ENCODE data around the gene TMCC3. TPM values are rescaled to one million over a fixed set of nuclear protein-coding genes. Genes with fewer than 3 reads are reported as not detected.

The TMCC3 gene
- total RNA-seq, 4 donors from 2014 or later, result 9.0 to 16.1 (median 14.6) TPM

DNA sequence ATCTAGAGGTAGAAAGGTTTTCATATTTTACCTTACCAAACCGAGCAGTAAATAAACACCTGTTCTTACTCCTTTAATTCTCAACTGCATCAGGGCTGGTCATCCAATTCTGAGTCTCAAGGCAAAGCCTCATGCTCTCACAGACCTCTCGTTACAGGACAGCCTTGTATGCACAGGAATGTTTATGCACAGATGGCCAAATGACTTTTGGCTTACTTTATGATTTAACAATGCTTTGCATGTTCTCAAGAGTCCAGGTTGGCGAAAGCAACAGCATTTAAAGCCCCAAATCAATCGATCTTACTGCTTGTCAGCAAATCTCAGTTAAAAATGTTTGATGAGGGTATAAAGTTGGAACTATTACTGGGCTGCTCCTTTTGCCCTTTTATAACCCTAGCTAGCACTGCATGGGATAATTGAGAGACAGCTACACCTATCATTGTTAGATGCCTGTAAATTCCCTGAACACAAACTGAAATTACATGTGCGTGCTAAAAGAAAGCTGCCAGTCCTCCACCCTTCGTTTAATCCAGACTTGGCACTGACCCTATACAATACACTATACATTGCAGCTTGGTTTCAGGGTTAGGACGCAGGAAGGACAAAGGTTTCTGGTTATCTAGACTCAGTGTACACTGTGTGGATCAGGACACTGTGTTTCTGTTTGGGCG lies 63.6 kb downstream of the TMCC3 start:
- H3K4me1 ChIP-seq, result peaks cover 0 to 26% (median 16%) of the 10 kb centered on the region in 4 donors
- H3K4me3 ChIP-seq, result no peak overlapping the region
- no peaks in the 10 kb centered on the region for H3K9me3 ChIP-seq
- H3K36me3 ChIP-seq, result peaks cover 0 to 7% (median 0%) of the 10 kb centered on the region in 3 donors
- TF ChIP-seq, protein P1, sequence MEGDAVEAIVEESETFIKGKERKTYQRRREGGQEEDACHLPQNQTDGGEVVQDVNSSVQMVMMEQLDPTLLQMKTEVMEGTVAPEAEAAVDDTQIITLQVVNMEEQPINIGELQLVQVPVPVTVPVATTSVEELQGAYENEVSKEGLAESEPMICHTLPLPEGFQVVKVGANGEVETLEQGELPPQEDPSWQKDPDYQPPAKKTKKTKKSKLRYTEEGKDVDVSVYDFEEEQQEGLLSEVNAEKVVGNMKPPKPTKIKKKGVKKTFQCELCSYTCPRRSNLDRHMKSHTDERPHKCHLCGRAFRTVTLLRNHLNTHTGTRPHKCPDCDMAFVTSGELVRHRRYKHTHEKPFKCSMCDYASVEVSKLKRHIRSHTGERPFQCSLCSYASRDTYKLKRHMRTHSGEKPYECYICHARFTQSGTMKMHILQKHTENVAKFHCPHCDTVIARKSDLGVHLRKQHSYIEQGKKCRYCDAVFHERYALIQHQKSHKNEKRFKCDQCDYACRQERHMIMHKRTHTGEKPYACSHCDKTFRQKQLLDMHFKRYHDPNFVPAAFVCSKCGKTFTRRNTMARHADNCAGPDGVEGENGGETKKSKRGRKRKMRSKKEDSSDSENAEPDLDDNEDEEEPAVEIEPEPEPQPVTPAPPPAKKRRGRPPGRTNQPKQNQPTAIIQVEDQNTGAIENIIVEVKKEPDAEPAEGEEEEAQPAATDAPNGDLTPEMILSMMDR (IDR thresholded peaks at IDR 0.05), result no peak
- TF ChIP-seq POLR2A (IDR thresholded peaks at IDR 0.05) (no peak), EP300 (IDR thresholded peaks at IDR 0.05) (no peak)
- DNase-seq (ENCODE audit: low spot score in 2 of 2), result no peak
- H3K27ac ChIP-seq, result peak overlapping the region in 1 of 4 donors; percentile 64
- no peaks in the 10 kb centered on the region for H3K27me3 ChIP-seq
- WGBS, 2 donors, result 47 to 62% methylated on average over 8 of the region's 8 CpGs

DNA sequence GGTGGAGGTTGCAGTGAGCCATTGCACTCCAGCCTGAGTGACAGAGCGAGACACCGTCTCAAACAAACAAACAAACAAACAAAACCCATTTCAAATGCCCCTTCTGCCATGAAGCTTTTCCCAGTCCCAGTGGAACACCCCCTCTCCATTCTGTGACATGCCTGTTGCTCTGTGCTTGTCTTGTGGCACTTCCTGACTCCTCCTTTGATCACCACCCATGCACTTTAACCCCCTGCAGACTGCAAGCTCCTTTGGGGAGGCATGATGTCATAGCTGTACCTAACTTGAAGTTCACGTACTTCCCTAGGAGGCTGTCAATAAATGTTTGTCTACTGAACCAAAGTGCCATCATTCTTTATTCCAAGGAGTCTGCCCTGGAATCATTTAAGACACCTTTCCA lies 64.7 kb downstream of the TMCC3 start:
- no peak for DNase-seq (ENCODE audit: low spot score in 2 of 2)
- Histone ChIP-seq H3K27me3 (no peaks in the 10 kb centered on the region), H3K4me3 (no peak overlapping the region), H3K36me3 (peaks cover 0 to 17% (median 0%) of the 10 kb centered on the region in 3 donors), H3K9me3 (no peaks in the 10 kb centered on the region), H3K27ac (no peak overlapping the region), H3K4me1 (peaks cover 0 to 26% (median 16%) of the 10 kb centered on the region in 4 donors)
- 74 to 82% methylated on average over 3 of the region's 3 CpGs for WGBS, 2 donors
- TF ChIP-seq EP300 (IDR thresholded peaks at IDR 0.05) (no peak), POLR2A (IDR thresholded peaks at IDR 0.05) (no peak)
- TF ChIP-seq, protein P1 (IDR thresholded peaks at IDR 0.05), result no peak

DNA sequence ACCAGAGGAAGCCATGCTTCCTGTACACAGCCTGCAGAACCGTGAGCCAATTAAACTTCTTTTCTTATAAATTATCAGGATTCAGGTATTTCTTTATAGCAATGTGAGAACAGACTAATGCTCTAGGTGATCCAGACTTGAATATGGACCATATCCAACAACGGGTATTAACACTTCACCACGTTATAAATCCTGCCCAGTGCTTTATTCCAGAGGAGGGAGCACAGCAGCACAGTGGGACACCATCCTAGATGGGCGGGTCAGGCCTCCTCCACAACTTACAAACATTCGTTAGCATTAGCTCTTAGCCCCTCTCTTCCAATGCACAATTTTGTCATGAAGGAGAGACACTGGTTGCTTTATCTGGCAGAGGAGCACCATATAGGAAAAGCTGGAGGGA lies 66.0 kb downstream of the TMCC3 start:
- WGBS, 2 donors, result 77 to 78% methylated on average over 5 of the region's 5 CpGs
- H3K4me1 ChIP-seq, result peaks cover 0 to 26% (median 16%) of the 10 kb centered on the region in 4 donors
- H3K4me3 ChIP-seq, result no peak overlapping the region
- peaks cover 0 to 21% (median 0%) of the 10 kb centered on the region in 3 donors for H3K36me3 ChIP-seq
- H3K27me3 ChIP-seq, result no peaks in the 10 kb centered on the region
- no peaks in the 10 kb centered on the region for H3K9me3 ChIP-seq
- DNase-seq (ENCODE audit: low spot score in 2 of 2), result no peak
- TF ChIP-seq, protein P1 (IDR thresholded peaks at IDR 0.05), result no peak
- TF ChIP-seq POLR2A (IDR thresholded peaks at IDR 0.05) (no peak), EP300 (IDR thresholded peaks at IDR 0.05) (no peak)
- H3K27ac ChIP-seq, result no peak overlapping the region

DNA sequence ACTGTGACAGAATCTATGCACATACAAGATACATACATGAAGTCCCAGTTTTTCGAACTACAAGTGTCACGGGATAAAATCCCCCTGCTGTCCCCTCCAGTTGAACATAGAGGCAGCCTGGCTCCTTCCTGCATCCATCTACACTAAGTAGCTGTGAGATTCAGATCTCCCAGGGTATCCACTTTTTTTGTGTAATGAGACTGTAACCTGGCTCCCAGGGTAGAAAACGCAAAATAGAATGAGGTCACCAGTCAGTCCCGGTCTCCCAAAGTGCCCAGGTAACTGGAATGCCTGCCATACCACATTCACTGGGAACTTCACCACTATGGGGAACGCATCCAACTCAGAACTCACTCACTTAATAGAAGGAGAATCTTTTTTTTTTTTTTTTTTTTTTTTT lies 67.8 kb downstream of the TMCC3 start:
- no peak overlapping the region for H3K27ac ChIP-seq
- peaks cover 0 to 17% (median 7%) of the 10 kb centered on the region in 4 donors for H3K4me1 ChIP-seq
- WGBS, 2 donors, result 90 to 98% methylated on average over 5 of the region's 5 CpGs
- peaks cover 0 to 32% (median 0%) of the 10 kb centered on the region in 3 donors for H3K36me3 ChIP-seq
- TF ChIP-seq, protein P1 (IDR thresholded peaks at IDR 0.05), result no peak
- TF ChIP-seq POLR2A (IDR thresholded peaks at IDR 0.05), result no peak
- TF ChIP-seq EP300 (IDR thresholded peaks at IDR 0.05), result no peak
- no peaks in the 10 kb centered on the region for H3K27me3 ChIP-seq
- no peaks in the 10 kb centered on the region for H3K9me3 ChIP-seq
- no peak overlapping the region for H3K4me3 ChIP-seq
- DNase-seq (ENCODE audit: low spot score in 2 of 2), result no peak

DNA sequence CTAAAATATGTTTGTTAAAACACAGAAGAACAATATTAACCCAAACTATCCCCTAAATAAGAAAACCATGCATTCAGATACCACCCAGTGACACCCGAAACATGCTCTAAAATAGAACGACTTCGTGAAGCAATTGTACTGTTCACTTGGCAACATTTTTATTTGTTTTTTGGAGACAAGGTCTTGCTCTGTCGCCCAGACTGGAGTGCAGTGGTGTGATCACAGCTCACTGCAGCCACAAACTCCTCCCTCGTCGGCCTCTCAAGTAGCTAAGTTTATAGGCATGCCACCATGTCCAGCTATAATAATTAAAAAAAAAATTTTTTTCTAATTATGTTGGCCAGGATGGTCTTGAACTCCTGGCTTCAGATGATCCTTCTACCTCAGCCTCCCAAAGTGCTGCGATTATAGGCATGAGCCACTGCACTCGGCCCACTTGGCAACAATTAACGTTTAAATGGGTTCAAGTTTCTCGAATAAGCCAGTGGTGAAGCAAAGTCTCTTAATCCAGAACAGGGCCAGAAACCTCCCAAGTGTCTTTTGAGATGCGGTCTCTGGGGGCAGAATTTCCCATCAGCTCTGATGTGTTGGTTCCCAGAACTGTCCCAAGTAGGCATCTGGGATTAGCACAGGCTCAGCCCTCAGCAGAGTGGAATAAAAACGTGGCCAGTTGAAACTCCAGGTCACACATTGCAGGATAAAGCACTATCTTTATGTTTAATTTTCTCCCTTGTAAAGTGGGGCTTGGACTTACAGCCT lies 74.5 kb downstream of the TMCC3 start:
- Histone ChIP-seq H3K36me3 (peaks cover 0 to 59% (median 0%) of the 10 kb centered on the region in 3 donors), H3K27me3 (no peaks in the 10 kb centered on the region), H3K4me3 (no peak overlapping the region), H3K27ac (no peak overlapping the region), H3K4me1 (peaks cover 0 to 17% (median 0%) of the 10 kb centered on the region in 4 donors), H3K9me3 (no peaks in the 10 kb centered on the region)
- no peak for DNase-seq (ENCODE audit: low spot score in 2 of 2)
- WGBS, 2 donors, result 59 to 65% methylated on average over 12 of the region's 12 CpGs
- TF ChIP-seq, protein P1 (IDR thresholded peaks at IDR 0.05), result no peak
- no peak for TF ChIP-seq EP300 (IDR thresholded peaks at IDR 0.05)
- no peak for TF ChIP-seq POLR2A (IDR thresholded peaks at IDR 0.05)

Data from tibial nerve (tissue), 4 donors.